KOPT-K1 (cell line): ENCODE data around the gene CYGB.
A peak's percentile ranks its signal among the peaks of the same experiment; 100 is the strongest.

ENCODE experiments used
- H3K27ac ChIP-seq: fragments of 200-600 bp; sonication (generic); 2 replicates; pipeline ENCODE4 v1.5.1; 2016; ENCODE audit warnings: antibody characterized with exemption, mild to moderate bottlenecking, low read depth, low read length; ENCODE audit not compliant: poor library complexity, severe bottlenecking
- H3K36me3 ChIP-seq: fragments of 200-600 bp; sonication (generic); 2 replicates; pipeline ENCODE4 v1.5.1; 2017; ENCODE audit warnings: antibody characterized with exemption, mild to moderate bottlenecking, low read length, moderate library complexity; ENCODE audit not compliant: insufficient read depth
- H3K9me3 ChIP-seq: fragments of 200-600 bp; sonication (generic); 2 replicates; pipeline ENCODE4 v1.5.1; 2017; ENCODE audit warnings: antibody characterized with exemption, low read length, mild to moderate bottlenecking; ENCODE audit not compliant: insufficient read depth, poor library complexity, severe bottlenecking

The CYGB gene

DNA sequence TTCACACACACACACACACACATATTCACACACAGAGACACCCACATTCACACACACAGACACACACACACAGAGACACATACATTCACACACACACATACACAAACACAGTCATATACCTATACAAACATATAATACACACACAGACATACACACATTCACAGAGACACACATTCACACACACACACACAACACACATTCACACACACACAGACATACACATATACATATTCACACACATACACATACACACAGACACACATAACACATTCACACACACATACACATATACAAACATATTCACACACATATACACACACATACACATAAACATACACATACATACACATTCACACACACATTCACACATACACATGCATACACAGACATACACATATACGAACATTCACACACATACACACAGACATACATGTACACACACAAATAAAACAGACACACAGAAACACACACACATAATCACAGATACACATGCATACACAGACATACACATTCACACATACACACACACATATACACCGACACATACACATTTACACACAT, 10.2 kb upstream of the CYGB start:
- H3K27ac ChIP-seq: peak overlapping the region; percentile 26
- H3K36me3 ChIP-seq: no peaks in the 10 kb centered on the region
- H3K9me3 ChIP-seq: no peaks in the 10 kb centered on the region

DNA sequence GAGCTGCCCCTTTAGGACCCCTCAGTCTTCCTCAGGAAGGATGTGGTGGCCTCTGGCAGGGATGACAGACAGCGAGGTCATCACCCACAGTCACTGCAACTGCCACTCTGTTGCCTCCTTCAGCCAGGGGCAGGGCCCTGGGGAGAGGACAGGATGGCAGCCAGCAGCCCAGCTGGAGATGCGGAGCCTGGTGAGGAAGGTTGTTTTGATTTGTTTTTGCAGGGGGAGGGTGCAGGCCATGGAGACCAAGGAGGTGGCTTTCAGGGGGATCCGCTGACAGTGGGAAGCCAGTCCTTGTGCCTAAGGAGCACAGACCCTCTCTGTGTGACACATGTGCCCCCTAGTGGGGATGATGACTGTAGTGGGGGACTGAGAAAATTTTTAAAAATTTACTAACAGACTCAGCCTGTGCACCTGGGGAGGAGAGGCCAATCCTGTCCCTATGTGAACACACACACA, 9.7 kb upstream of the CYGB start:
- peak overlapping the region; percentile 26 for H3K27ac ChIP-seq
- H3K36me3 ChIP-seq: no peaks in the 10 kb centered on the region
- H3K9me3 ChIP-seq: no peaks in the 10 kb centered on the region

DNA sequence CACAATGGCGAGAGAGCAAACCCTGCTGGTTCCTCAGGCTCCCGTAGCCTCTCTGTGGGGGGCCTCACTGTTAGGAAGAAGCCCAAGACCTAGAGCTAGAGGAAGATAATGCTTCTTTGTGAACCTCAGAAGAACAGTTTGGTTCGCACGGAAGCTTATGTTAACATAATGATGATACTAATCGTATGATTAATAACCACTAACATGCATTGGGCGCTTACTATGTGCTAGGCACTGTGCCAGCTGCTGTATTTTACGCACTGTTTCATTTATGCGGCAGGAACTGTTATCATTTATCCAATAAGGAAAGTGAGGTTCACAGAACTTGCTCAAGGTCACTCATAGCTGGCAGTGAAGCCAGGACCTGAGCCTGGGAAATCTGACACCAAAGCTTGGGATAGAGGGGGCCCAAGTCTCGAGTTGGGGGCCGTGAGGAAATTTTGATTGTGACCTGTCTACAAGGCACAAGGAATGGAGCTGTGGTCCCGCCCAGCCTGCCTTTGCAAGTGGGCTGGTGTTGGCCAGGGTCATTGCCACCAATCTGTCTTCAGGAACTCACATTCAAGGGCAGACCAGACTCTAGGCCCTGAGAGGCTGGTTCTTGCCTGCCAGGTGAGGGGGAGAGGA, 9.2 kb upstream of the CYGB start:
- Histone ChIP-seq H3K9me3 (no peaks in the 10 kb centered on the region), H3K27ac (peak overlapping the region; percentile 26), H3K36me3 (no peaks in the 10 kb centered on the region)

DNA sequence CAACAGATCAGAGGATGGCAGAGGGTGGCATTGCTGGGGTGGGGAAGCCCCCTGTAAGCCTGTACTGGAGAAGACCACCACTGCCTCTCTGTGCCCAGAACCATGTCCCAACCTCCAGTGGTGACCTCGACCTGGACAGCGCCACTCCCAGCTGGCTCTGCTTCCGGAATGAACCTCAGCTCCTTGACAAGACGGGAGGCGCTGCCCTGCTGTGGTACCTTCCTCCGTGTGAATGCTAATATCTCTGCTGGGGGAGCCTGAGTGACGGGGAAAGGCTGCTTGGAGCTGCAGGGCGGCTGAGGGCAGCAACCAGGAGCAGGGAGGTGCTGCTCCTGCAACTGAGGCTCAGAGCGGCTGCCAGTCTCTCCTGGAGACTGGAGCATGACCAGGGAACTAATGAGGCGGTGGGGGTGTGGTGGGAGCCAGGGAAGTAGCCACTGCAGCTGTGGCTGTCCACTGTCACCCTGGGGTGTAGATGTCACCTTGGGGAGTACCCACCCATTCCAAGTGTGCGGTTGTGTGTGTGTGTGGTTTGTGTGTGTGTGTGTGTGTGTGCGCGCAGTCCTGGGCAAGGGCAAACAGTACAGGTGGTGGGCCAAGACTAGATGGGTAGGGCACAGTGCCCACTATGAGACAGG, 8.5 kb upstream of the CYGB start:
- no peak overlapping the region for H3K27ac ChIP-seq
- H3K9me3 ChIP-seq: no peaks in the 10 kb centered on the region
- H3K36me3 ChIP-seq: no peaks in the 10 kb centered on the region

DNA sequence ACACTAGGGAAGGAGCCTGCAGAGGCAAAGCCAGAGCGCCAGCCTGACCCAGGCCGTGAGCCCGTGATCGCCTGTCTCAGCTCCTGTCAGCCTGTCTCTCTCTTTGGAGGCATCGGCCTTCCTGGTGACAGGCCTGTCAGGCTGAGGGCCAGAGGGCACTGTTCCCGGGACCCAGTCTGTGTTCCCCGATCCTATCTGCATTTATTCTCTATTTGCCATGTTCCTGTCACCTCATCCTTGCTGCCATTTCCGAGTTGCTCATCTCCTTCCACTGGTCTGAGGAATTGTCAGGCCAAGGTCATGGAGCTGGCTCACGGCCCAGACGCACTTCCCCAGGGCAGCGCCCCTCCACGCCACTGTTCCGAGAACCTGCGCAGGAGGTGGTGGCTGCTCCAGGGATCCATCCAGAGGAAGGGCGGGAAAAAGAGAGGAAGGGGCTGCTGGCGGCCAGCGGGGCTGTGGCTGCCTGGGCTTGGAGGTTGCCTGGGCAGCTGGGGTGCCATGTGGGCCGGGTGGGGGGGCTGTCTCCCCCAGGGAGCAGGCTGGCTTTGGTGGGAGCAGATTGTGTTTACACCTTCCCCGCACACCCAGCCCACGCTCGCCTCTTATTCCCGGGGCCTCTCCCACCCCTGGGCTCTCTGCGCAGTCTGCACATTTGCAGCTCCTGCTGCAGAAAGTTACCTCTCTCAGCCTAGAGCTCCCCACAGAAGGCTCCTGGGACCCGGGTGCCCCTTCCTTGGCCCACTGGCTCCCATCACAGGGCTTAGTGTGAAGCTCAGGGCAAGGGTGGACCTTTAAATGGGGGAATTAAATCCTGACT, 7.2 kb upstream of the CYGB start:
- no peak overlapping the region for H3K27ac ChIP-seq

DNA sequence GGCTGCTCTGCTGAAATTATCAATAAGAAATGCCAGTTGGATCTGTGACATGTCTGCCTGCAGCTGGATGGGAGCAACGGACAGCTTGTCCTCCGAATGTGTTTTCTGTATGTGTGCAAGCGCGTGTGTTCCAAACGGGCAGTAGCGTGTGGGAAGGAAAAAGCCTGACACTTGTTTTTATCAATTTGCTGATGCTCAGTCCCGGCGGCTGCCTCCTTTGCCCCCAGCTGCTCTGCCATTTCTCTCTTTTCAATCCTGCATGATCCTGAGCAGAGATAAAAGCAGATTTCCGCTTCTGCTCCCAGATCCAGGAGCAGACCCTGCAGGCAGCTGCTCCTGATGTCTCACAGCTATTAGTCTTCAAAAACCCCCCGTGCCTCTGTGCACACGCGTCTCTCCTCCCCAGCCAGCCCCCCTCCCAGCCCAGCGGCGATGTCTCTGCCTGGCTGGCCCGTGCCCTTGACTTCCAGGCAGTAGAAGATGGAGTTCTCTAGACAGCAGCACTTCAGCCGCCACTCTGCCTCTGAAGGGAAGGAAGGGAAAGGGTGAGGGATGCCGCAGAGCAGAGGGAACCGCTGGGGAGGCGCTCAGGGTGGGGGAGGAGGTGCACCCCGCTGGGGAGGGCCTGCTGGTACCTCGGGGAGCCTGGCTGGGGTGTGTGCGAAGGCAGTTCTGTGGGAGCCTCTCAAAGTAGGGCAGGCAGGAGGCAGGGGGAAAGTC, 6.5 kb upstream of the CYGB start:
- no peak overlapping the region for H3K27ac ChIP-seq
- H3K9me3 ChIP-seq: no peaks in the 10 kb centered on the region
- H3K36me3 ChIP-seq: no peaks in the 10 kb centered on the region

More for the DNA sequence above, 7.2 kb upstream of the CYGB start:
- Histone ChIP-seq H3K9me3 (no peaks in the 10 kb centered on the region), H3K36me3 (no peaks in the 10 kb centered on the region)

DNA sequence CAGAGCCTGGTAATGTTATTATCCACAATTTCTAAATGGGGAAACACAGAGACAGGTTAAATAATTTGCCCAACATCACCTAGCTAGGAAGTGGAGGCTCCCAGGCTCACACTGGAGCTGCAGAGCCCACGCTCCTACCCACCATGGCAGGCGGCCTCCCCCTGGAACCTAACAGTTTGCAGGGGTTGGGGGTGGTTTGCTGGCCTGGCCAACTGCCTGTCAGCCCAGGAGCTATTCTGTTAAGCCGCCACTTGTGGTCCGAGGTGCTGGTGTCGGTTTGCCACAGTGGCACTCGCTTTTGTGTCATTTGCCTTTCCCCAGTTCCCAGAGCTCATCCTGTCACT, 5.9 kb upstream of the CYGB start:
- H3K36me3 ChIP-seq: no peaks in the 10 kb centered on the region
- H3K9me3 ChIP-seq: no peaks in the 10 kb centered on the region
- no peak overlapping the region for H3K27ac ChIP-seq

DNA sequence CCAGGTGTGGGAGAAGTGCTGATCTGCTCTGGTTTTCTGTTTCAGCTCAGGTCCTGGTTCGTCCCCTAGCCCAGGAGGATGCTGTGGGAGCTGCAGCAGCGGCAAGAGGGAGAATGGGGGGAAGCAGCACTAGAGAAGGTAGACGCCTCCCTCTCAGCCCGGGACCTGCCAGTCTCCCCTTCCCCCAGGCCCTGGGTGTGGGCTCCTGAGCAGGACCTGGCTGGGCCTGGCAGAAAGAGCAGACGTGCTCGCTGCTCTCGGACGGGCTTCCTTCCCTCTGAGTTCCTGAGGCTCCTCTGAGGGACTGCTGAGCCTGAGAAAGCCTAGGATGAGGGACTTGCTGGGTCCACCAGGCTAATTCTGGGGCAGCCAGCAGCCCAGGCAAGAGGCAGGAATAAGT, 5.5 kb upstream of the CYGB start:
- no peaks in the 10 kb centered on the region for H3K9me3 ChIP-seq
- no peaks in the 10 kb centered on the region for H3K36me3 ChIP-seq
- H3K27ac ChIP-seq: no peak overlapping the region

DNA sequence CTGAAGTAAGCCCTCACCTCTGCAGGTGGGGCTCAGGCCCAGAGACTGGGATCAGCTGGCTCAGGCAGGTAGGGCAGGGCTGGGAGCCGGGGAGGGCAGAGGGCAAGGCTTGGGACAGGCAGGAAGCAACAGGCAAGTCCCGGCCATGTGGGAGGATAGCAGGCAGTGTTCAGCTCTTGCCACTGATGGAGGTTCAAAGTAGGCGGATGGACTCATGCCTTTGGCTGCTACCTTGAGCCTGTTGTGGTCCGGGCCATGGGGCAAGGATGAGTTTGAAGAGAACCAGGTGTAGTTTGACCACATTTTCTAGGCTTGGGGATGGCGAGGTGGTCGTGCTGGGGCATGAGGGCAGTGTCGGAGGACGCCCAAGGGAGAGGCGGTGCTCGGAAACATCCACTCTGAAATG, 5.1 kb upstream of the CYGB start:
- Histone ChIP-seq H3K36me3 (no peaks in the 10 kb centered on the region), H3K27ac (no peak overlapping the region), H3K9me3 (no peaks in the 10 kb centered on the region)

DNA sequence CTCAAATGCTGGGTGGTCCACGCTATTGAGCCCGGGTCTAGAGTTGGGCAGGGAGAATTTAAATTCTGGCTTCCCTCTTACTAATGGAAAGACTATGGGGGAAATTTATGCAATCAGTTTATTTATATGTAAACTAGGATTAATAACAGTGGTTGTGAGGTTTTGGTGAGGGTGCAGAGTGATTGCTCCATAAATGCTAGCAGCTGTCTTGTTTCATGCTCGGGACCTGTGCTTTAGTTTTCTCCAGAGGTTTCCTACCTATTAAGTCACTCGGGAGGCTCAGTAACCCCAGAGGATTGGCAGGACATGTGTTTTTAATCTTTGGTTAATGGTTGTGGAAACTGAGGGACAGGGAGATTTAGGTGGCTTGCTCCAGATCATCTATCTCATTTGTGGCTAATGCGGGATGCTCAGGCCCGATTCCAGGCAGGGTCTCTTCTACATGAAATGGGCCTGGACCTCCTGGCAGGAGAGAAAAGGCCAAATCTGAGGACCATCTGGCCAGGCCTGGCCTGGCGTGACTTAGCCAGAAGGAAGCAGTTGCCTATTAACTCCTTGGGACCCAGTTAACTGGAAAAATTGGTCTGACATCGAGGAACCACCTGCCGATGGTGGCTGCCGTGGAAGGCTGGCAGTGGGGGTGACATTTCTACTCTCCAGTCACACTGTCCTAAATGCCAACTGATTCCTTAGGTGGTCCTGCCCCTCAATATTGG, 4.4 kb upstream of the CYGB start:
- Histone ChIP-seq H3K9me3 (no peaks in the 10 kb centered on the region), H3K27ac (no peak overlapping the region), H3K36me3 (no peaks in the 10 kb centered on the region)

DNA sequence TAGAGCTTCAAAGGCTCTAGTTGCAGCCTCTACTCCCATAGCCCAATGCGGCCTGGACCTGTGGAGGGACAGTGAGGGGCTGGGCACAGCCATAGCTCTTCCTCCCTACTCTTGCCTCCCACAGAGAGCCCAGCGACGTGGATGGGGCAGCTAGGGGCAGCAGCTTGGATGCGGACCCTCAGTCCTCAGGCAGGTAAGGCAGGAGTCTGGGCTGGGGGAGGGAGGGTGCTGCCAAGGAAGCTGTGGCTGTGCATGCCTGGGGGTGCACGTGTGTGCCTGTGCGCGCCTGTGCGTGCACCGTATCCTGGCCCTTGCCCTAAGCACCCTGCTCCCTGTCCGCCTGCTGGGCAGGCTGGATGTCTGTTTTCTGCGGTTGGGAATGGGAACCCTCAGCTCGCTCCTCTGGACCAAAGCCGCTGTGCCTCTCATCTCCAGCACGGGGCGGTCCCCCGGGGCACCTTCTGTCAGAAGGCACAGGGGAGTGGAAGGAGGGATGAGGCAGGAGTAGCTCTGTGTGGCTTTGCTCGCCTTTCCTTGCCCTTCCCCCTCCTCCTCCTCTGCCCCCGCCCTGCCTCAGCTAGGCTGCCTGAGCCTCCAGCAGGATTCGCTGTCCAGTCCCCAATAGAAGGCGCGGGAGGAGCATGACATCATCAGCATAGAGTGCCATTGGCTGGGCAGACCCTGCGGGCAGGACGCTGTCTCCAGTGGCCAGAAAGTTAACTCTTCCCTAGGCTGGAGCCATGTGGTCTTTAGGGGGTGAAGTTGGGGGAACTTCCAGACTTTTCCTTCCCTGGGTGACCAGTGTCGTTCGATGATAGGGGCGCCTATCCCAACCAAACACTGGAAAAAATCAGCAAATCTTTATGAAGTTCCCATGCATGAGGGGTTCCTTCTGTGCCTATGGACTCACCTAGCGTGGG, 3.1 kb upstream of the CYGB start:
- Histone ChIP-seq H3K36me3 (no peaks in the 10 kb centered on the region), H3K27ac (no peak overlapping the region), H3K9me3 (no peaks in the 10 kb centered on the region)

DNA sequence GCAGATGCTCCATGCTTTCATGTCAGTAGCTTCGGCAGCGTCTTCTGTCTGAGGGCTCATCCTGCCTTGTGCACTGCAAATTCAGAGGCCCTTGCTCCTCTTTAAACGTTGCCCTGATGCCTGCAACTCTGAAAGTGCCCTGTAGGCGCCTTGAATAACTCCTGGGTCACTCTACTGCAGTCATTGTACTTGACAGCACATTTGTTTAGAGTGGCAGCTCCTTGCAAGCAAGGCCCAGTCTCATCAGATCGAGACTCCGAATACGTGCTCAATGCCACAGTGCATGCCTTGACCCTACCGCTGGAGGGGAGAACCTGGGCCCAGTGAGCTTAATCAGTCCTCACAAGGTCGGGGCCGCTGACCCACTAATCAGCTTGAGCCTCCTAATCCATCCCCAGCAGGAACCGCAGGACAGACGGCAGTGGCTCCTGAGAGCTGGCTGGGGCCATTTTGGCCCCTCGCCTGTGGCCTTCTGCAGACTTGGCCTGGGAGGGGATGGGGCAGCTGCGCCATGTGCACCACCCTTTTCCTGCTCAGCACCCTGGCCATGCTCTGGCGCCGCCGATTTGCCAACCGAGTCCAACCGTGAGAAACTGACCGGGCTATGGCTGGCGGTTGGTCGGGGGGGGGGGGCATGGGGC, 2.2 kb upstream of the CYGB start, which contains the start of gene PRCD:
Gene PRCD, plus strand, starts transcription at position 414 of the 641 bp plus-strand sequence. Its CDS starts 98 bp downstream, at position 512.
- Histone ChIP-seq H3K27ac (no peak within 1 kb of the TSS), H3K36me3 (no peaks in the 10 kb centered on the region)

DNA sequence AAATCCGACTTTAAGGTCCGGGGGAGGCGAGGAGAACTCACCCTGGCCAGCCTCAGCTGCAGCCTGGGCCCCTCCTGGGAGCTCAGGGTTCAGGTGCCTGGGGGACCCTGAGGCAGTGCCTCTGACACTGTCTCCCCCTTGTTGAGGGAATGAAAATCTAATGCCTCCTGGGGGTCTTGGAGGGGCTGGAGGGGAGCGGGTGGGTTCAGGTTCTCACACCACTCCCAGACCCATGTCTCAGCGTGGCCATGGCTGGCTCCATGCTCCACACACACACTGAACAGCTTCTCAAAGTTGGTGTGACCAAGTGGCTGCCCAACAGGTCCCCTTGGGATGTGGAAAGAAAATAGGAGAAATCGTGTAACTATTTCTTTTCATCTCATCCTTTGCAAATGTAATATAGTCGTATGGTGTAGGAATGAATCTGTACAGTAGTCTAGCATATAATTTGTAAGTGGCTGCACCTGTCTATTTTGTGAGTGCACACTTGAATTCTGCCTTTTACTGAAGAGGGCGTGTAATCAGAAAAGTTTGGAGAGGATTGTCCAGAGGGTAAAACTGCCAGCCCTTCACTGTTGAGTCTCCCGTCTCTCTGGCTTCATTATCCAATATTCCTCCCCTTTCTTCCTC, 1.5 kb upstream of the CYGB start:
- Histone ChIP-seq H3K27ac (no peak overlapping the region), H3K9me3 (no peaks in the 10 kb centered on the region), H3K36me3 (no peaks in the 10 kb centered on the region)

More for the DNA sequence above, 2.2 kb upstream of the CYGB start, which contains the start of gene PRCD:
- no peaks in the 10 kb centered on the region for H3K9me3 ChIP-seq
